HG03175 (cell line): ENCODE data around the gene GUF1.
A peak's percentile ranks its signal among the peaks of the same experiment; 100 is the strongest.

ENCODE experiments used
- ATAC-seq: cut with Tn5 transposase; IDR thresholded peaks from one replicate; pipeline ENCODE4 v1.9.1; 2021; ENCODE audit warnings: mild to moderate bottlenecking, moderate library complexity; ENCODE audit not compliant: unreplicated experiment

GUF1 gene, protein sequence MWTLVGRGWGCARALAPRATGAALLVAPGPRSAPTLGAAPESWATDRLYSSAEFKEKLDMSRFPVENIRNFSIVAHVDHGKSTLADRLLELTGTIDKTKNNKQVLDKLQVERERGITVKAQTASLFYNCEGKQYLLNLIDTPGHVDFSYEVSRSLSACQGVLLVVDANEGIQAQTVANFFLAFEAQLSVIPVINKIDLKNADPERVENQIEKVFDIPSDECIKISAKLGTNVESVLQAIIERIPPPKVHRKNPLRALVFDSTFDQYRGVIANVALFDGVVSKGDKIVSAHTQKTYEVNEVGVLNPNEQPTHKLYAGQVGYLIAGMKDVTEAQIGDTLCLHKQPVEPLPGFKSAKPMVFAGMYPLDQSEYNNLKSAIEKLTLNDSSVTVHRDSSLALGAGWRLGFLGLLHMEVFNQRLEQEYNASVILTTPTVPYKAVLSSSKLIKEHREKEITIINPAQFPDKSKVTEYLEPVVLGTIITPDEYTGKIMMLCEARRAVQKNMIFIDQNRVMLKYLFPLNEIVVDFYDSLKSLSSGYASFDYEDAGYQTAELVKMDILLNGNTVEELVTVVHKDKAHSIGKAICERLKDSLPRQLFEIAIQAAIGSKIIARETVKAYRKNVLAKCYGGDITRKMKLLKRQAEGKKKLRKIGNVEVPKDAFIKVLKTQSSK

DNA sequence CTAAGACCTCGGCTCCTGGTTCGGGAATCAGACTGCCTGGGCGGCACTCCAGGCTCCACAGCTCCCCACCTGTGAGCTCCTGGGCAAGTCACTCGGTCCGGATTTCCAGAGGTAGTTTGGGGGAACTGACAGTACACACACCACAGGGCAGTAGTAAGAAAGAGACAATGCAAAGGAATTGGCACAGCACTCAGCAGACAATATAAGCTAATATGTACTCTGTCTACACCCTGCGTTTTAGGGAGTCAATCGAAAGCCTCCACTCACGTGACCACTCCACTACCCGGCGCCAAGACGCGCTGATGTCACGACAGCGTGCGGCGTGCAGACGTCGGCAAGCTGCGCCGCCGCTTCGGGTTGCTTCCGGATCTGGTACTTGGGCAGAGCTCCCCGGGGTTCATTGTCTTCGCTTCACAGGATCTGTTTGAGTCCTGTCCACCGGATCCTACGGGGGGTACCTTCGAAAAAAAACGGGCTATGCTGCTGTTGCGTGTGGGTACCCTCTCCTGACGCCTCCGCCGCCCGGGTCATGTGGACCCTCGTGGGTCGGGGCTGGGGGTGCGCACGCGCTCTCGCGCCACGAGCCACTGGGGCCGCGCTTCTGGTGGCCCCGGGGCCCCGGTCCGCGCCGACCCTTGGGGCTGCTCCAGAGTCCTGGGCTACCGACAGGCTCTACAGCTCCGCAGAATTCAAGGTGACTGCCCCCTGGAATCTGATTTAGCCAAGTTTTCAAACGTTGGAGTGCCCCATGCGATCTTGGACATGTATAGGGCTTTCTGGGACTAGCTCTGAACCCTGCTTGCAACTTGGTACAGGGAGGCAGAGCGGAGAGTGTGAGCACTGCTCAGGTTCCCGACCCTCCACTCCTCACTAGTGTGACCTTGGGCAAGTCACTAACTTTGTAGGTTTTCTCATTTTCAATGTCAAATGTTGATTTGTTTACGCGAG lies at the start of gene GUF1:
Gene GUF1 (plus strand): TSS at position 327 of the 948 bp plus-strand sequence. CDS start 203 bp downstream, at position 530.
- ATAC-seq: peak; percentile 95

DNA sequence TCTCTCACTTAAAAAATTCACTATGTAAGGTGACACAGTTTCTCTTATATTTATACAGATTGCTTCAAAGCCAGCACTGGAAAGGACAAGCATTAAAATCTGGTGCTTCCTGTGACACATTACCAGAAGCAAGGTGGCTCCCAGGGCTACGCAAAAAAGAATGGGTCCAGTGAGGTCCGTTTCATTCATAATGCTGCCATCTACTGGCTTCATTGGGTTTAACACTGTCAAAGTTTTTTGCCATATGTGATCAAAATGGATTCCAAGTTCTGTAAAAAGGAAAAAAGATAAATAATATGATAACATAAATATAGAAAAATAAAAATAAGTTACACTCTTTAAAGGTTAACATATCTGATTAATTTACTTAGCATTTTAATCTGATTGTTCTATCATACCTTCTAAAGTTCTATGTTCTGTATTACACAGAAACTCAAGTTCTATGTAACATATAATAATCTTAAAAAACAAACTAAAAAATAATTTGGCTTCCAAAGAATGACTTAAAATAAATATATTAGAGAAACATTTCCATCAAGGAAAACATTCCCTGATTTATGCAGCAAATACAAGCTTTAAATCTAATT lies 48.8 kb upstream of the GUF1 start:
- ATAC-seq: peak; percentile 98

DNA sequence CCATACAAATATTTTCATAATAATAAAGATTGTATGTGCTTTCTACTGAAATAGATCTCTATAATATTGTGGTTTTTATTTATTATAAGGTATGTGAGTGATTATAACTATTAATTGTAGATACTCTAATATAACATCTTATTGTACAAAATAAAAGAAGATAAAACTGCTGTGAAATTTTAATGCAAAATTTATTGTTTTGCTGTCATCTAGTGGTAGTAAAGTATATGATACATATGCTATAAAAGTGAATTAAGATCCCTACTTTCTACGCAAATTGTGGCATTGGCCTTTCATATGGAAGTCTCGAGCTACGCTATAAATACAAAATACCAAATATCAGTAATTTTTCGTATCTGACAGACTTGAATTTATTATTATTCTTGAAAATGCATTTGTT lies 46.1 kb upstream of the GUF1 start:
- no peak for ATAC-seq

DNA sequence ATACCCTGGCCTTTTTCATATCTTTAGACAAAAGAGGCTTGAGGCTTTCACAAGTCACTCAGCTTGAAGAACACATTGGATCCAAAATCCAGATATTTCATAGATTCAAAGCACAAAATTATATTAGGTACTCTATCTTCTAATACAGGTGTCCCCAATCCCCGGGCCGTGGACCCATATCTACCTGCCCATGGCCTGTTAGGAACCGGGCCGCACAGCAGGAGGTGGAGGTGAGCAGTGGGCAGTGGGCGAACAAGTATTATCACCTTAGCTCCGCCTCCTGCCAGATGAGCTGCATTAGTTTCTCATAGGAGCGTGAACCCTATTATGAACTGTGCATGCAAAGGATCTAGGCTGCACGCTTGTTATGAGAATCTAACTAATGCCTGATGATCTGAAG lies 45.5 kb upstream of the GUF1 start:
- ATAC-seq: no peak

DNA sequence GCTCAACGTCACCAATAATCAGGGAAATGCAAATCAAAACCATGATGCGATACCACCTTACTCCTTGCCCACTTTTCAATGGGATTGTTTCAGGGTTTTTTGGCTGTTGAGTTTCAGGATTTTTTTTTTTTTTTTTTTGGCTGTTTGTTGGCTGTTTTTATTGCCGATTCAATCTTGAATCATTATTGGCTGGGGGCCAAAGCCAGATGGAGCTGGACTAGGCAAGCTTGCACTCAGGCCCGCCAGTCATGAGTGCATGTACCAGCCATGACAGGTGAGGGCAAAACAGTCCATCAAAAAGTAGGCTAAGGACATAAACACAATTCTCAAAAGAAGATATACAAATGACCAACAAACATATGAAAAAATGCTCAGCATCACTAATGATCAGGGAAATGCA lies 40.1 kb upstream of the GUF1 start:
- no peak for ATAC-seq

DNA sequence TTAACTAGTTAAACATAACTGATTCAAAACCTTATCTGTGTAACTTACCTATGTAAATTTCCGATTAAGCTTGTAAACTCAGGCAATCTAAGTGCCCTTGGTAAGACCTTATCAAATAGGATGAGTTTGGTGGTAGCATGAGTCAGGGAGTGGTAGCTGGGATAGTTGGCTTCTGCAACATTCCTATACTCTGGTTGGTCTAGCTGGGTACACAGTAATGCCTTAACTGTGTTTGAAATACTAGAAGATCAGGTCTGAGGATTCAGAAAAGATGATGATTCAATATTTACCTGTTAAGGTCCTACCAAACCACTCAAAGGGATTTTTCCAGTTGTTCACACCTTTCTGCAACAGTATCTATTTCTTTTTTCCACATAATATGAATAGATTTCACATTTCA lies 32.1 kb upstream of the GUF1 start:
- ATAC-seq: no peak

DNA sequence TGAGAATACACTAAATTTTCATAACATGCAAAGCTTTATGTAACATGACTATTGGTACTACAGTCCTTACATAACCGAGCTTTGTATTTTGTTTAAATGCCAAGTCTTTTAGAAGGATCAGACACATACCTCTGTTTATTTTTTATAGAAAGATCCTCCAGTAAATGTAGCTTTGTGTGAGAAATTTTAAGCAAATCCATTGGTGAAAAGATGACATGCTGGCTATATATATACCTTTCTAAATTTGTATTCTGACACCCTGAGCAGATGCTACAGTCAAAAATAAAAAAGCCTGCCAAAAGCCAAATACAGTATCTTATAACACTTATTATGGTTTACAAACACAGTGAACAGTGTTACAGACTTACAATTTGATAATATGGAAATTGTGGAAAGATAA lies 26.8 kb upstream of the GUF1 start, which contains the start of gene YIPF7:
Gene YIPF7 (minus strand): TSS at position 201 of the 400 bp plus-strand sequence. CDS start 1,525 bp downstream, outside the sequence.
- no peak for ATAC-seq

DNA sequence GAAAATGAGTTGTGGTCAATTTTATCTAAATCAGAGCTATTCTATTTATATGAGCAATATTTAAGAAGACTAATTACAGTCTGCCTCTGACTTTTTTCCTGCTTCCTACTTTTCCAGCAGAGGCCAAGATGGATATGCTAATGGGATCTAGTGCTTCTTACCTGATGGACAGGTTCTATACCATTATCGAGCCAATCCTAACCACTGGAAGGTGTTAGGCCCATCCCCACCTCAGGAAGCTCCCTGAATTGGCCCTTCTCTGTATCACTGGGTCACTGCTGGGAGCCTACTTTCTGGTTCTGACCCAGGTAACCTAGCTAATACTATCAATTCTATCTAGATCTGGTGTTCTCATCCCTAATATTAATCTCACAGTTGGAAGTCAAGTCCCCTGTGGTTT lies 26.2 kb upstream of the GUF1 start:
- no peak for ATAC-seq

DNA sequence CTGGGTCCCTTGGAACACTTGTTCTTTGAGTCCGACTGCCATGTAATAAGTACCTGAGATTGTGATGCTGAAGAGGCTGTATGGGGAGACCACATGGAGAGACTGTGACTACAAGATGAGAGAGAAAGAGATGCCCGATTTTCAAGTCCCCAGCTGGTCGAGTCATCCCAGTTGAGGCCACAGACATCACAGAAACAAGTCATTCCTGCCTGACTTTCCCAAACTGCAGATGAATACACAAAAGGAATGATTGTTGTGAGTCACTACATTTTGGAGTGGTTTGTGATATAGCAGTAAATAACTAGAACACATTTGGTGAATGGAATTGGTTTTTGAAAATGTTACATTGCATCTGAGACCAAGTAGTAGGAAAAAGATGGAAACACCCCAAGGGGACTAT lies 17.8 kb upstream of the GUF1 start:
- no peak for ATAC-seq

DNA sequence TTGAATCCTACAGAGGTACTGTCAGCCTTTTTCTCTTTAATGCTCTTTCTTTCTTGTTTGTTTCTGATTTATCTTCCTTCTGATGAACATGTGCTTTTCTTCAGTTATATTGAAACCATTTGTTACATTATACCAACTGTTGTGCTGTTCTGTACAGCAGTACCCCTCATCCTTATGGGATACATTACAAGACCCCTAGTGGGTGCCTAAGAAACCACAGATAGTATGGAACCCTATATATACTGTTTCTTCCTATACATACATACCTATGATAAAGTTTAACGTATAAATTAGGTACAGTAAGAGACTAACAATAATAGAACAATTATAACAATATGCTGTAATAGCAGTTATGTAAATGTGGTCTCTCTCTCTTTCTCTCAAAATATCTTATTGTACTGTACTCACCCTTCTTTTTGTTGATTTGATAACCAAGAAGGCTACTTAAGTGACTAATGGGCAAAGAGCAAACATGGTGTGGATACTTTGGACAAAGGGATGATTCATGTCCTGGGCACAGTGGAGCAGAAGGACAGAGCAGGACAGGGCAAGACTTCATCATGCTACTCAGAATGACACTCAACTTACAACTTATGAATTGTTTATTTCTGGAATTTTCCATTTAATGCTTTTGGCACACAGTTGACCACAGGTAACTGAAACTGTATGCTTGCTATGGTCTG lies 16.1 kb upstream of the GUF1 start:
- no peak for ATAC-seq

DNA sequence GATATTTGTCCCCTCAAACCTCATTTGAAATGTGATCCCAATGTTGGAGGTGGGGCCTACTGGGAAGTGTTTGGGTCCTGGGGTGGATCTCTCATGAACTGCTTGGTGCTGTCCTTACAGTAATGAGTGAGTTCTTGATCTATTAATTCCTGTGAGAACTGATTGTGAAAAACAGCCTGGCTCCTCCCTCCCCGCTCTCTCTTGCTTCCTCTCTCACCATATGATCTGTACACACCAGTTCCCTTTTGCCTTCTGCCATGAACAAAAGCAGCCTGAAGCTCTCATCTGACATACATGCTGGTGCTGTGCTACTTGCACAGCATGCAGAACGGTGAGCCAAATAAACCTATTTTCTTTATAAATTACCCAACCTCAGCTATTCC lies 15.6 kb upstream of the GUF1 start:
- ATAC-seq: peak; percentile 58

DNA sequence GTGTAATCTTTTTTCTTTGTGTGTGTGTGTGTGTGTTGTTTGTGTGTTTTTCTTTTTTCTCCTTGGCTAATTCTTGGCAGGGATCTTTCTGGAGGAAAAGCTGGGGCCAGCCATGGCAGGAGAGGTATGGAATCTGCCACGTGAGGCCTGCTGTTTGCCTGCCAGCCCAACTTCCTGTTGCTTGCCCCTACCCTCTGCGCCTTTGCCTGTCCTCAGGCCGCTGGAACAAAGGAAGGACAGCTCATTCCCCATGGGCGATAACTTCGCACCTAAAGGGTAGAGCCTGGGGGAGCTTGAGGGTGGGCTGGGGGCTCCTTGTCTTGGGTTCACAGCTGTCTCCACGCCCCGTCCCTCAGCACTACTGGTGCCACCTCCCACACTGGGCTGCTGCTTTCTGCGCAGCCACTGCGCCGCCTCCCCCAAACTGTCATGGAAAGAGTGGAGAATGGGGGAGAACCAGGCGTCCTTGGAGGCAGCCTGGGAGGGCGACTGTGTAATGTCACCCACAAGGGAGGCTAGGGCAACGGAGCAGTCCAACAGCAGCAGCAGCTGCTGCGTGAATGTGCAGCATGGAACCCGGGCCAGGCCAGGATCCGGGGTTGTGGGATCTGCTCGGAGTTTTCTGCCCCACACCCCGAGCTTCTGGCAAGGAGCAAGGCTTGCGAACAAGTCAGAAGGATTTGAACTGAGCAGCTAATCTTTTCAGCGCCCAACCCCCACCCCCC lies 14.5 kb upstream of the GUF1 start:
- no peak for ATAC-seq

DNA sequence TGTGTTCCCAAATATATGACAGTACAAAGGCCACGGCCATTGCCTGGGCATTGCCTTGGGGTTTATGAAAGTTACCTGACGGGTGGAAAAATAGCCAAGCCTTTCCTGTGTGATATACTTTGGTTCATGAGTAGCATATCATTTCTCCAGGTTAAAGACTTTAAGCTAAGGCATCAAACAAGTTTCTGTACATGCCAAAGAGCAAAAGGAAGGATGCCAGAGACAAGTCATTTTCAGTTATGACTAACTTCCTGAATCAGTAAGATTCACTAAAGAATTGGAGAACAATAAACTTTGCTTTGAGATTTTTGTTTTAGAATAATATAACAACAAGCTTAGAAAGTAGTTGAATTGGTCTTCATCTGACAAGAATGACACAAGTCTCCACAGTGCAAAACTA lies 9.7 kb upstream of the GUF1 start:
- ATAC-seq: no peak

DNA sequence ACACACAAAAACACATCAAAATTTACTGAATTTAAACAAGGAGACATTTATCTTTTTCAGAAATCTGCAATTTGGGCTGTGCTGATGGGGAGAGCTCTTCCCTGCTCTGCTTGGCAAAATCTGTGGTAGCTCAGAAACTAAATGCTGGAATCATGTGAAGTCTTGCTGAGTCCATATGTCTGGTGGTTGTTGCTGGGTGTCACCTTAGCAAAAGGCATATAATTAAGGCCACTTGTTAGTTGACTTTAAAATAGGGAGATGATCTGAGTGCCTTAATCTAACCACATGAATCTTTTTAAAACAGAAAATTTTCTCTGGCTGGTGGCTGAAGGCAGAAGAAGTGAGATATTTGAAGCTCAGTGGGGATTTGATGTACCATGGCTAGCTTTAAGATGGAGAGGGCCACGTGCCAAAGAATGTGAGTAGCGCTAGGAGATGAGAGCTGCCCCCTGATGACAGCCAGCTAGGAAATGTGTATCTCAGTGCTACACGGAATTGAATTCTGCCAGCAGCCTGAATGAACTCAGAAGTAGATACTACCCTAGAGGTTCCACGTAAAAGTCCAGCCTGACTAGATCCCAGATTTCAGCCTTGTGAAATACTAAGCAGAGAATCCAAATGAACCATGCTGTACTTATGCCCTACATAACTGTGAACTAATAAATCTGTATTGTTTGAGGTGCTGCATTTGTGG lies 7.6 kb upstream of the GUF1 start:
- ATAC-seq: no peak

DNA sequence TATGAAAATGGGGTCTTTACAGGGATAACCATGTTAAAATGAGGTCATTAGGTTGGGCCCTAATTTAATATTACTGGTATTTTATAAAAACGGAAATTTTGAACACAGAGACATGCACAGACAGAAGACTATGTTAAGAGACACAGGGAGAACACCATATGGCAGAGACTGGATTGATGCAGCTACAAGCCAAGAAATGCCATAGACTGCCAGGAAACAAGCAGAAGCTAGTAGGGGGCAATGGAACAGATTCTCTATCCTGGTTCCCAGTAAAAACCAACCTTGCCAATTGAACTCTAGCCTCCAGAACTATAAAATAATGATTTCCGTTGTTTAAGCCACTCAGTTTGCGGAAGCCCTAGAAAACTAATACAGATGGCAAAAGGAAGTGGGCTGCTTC lies 6.6 kb upstream of the GUF1 start:
- ATAC-seq: no peak

DNA sequence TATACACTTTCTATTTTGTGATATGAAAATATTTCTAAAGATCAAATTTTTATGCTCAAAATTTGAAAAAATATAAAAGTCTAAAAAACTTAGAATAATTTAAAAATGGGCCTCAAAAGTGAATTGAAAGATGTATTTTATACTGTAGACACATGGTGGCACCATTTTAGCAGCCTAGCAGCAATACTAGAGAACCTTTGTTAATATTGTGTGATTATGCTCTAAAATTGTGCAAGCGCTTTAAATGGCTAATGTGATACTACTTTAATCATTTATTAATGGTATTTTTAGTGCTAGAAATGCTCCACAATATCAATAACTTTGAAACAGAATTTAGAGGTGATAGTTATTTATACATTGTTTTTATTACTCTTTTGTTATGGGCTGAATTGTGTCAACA lies 3.7 kb upstream of the GUF1 start:
- no peak for ATAC-seq

DNA sequence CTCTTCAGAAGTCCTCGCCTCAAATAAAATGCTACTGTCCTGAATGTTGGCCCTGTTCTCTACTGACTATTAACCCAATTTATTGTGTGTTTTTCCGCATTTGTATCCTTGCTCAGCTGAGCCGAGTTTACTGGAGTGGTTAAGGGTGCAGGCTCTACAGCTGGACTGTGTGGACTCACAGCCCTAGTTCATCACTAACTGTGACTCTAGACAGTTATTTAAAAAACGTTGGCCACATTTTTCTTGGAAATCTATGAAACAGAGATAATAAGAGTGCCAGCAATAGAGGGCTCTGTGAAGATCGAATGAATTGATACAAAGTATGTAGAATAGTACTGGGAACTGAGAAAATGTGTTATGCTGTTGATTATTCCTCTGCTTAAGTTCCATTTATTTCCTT lies 2.9 kb upstream of the GUF1 start:
- ATAC-seq: no peak

DNA sequence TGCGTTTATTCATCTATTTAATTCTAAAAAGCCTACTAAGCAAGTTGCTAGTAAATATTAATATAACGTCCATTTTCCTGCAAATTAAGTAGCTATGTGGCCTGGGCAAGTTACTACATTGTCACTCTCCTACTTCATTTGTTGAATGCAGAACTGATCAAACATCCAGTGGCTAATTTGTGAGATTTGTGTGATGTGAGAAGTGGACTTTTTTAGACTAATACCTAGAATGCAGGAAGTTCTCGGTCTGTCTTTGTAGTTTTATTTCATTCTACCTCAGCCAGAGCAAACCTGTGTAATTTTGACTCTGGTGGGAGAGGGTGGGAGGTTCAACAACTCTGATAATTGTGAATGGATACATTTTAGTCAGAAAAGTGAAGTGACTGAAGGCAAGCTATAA lies 840 bp downstream of the GUF1 start:
- peak; percentile 13 for ATAC-seq

DNA sequence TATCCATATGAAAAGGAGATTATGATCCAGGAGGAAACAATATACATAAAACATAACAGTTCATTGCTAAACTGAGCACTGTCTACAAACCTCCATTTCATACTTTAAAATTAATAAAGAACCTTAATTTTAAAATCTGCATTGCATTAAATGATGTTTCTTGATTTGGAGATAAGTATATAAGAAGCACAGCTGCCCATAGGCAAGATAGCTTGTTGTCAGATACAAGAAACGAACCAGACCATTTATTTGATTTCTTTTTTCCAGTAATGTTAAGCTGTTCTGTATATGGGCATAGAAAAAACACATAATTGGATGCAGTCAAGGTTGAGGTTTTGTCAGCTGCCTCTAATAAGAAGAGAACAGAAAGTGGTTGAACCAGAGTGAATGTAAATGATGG lies 6.4 kb downstream of the GUF1 start:
- ATAC-seq: no peak
